HG03064 (cell line): ENCODE measurements around the gene THSD4.
"Not testable (repeated sequence)": the region's sequence is repeated elsewhere in the genome, so short reads cannot be mapped to it uniquely, and the experiment has no call there.

Source experiments
- ATAC-seq: cut with Tn5 transposase; IDR thresholded peaks from one replicate; pipeline ENCODE4 v1.9.1; 2021; ENCODE audit warnings: low read depth; ENCODE audit not compliant: unreplicated experiment

Gene THSD4

DNA sequence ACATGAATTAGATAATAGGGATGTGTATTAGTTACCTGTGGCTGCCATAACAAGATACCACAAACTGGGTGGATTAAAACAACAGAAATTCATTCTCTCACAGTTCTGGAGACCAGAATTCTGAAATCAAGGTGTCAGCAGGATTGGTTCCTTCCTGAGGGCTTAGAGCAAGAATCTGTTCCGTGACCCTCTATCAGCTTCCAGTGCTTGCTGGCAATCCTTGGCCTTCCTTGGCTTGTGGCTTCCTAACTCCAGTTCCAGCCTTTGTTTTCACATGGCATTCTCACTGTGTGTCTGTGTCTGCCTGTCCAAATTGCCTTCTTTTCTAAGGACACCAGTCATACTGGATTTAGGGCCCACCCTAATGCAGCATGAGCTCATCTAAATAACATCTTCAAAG, 600.6 kb downstream of the THSD4 start:
- ATAC-seq, result no peak

DNA sequence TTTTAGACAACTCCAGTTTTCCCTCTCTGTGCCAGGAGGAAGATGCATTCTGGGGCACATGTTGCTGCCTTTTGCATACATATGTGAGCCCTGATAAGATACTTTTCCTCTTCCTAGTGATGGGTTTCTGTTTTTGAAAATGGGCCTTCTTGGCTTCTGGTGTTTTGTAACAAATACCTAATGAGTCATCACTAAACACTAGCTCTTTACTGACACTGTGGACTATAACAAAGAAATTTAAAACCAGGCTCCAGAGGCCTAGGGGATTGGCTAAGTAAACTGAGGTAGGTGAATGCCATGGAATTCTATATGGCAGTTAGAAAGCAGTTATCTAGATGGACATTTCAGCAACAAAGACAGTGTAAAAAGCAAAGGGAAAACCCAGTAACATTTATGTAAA, 601.7 kb downstream of the THSD4 start:
- no peak for ATAC-seq

DNA sequence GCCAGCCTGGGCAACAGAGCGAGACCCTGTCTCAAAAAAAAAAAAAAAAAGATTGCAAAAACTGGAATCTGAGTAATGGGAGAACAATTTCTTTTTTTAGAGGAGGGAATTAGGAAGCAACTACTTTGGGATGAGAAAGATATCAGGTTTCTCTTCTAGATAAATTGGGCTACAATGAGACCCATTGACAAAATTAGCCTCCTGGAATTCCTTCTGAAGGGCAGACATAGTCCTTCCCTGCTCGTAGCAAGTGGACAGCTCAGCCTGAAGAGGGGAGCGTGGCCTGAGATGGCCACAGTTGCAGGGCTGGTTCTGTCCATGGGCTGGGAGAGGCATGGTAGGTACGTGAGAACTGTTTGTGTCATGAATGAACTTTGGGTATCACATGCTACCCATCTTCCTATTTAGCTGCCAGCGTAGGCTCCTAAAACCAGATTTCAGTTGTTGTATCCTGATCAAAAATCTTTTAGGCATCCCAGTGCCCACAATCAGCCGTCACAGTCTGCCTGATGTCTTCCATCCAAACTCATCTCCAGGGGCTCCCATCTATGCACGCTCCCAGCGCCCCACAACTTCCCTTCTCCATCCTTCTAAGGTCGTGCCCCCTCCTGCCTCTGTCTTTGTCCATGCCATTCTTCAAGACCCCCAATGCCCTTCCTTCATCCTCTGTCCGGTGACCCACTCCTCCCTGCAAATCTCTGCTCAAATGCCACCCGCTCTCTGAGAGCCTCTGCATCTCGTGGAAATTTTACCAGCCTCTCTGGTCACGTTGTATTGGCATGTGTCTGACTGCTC, 603.0 kb downstream of the THSD4 start:
- ATAC-seq, result no peak

DNA sequence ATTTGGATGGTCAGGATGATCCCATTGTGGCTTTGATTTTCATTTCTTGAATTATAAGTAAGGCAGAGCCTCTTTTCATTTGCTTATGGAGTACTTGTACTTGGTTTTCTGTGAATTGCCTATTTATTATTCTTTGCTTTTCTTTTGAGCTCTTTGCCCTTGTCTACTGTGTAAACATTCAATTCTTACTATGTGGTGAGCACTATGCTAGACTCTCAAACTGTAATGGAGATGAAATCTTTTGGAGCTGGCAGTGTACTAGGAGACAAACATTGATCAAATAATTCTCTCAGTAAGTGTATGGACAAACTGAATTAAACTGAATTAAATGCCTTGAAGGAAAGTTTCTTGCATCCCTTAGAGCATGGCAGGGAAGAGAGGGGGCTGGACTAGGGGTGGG, 608.1 kb downstream of the THSD4 start:
- no peak for ATAC-seq

DNA sequence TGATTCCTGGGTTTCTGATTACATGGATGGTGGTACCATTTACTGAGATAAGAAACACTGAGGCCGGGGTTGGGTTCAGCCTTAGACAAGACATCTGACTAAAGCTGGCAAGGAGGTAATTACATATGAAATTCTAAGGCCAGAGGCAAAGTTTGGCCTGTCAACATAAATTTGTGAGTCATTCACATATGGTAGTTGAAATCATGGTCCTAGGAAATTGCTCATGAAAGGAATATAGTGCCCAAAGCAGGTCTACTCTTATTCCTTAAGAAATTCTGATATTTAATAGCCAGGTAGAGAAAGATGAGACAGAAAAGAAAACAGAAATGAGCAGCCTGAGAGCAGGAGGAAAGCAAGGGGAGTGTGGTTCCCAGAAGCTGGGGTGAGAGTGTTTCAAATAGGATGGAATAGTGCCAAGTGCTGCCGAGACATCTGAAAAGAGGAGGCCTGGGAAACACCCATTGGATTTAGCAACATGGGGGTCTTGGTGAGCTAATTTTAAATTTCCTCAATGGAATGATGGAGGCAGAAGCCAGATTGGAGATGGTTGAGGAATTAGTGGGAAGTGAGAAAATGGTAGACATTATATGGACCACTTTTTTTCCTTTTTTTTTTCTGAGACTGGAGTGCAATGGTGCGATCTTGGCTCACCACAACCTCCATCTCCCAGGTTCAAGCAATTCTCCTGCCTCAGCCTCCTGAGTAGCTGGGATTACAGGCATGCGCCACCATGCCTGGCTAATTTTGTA, 610.1 kb downstream of the THSD4 start:
- ATAC-seq, result not testable (repeated sequence)

DNA sequence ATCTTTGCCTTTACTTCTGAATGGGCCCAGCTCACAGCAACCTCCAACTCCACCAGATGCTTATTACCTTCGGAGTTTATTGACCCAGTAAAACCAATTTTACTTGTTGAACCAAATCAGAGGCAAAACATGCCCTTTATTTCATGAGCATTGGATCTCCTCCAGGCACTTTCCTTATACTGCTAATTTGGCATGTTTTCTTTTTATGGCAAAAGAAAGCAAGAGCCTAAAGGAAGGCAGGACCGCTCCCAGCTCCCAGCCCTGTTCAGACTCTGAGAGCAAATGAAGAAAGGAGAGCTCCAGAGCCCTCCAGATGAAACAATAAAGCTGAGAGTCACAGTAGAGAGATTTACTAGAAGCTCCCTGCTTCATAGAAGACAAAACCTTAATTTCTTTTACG, 613.6 kb downstream of the THSD4 start:
- ATAC-seq, result no peak

DNA sequence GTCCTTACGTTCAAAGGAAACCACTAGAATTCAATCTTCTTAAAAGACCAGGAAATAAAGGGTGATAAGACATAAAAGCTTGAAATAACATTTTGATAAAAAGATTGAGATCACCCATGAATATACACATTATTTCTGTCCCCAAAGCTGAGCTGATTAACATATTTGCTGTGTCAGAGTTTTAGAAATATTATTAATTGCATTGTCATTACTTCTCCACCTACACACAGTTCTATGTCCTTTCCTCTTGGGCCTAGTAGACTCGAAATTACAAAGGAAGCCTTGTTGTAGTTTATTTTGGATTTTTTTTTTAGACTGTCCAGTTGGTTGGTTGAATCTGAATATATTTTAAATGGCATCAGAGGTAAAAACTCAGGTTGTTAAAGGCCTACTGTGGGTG, 614.0 kb downstream of the THSD4 start:
- no peak for ATAC-seq

DNA sequence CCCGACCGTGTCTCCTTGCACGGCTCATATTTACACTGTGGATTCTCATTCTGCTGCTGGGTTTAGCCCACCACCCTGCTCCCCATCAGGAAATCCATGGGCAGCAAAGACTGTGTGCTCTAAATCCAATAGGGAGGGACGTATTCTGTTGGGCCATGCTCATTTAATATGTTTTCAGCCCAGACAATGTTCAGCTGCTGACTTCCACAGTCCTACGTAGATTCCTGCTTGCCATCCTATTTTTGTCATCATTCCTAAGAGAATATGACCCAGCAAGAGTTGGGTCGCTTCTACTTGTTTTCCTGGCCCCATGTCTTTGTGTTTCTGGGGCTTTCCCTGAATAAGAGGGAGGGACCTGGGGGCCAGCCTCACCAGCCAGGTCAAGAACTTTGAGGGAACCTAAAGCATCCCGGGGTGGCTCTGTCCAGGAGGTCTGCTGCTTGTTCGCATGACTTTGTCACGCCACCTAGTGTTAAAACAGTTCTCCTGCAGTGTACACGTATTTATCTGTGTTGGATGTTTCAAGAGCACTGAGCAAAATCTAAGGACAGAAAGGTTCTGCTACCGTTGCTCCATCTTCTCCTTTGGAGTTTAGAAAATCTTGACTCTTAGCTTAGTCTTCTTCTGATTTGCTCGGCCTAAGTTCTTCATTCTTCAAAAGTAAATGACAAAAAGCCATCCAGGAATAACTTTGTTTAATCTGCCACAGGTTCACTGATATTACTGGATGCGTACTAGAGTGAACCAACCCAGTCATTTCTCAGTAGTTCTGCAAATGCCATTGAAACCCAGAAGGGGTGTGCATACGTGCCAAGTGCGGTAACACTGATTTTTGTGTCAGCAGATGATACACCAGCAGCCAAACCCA, 615.2 kb downstream of the THSD4 start:
- ATAC-seq, result no peak

DNA sequence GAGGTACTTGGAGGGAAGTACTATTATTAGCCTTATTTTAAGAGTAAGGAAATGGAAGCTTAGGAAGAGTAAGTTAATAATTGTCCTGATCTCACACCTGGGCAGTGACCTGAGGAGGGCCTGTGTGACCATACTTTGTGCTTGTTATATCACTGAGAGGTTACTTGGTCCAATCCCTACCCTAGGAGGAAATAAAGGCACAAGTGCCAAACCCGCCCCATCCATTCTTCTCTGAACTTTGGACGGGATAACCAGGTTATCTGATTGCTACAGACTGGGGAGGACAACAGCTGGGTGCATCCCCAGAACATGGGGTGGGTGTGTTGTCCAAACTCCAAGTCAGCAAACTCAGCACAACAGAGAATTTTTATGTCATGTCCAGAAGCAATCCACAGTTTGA, 617.4 kb downstream of the THSD4 start:
- no peak for ATAC-seq

DNA sequence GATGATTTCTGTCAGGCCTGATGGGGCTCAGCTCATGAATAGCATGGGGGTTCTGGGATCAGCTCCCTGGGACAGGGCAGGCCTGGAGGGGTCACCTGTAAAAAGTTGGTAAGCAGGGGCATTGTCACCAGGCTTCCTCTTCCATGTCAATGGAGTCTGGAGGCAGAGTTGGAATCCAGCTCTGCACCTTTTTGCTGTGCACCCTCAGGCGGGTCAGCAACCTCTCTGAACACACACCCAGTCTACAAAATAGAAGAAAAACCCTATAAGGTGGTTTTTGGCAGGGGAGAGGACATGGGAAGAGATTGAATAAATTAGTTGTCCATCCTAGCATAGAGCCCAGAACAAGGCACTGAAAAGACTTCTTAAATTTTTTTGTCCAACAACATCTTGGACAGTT, 617.9 kb downstream of the THSD4 start:
- ATAC-seq, result no peak

DNA sequence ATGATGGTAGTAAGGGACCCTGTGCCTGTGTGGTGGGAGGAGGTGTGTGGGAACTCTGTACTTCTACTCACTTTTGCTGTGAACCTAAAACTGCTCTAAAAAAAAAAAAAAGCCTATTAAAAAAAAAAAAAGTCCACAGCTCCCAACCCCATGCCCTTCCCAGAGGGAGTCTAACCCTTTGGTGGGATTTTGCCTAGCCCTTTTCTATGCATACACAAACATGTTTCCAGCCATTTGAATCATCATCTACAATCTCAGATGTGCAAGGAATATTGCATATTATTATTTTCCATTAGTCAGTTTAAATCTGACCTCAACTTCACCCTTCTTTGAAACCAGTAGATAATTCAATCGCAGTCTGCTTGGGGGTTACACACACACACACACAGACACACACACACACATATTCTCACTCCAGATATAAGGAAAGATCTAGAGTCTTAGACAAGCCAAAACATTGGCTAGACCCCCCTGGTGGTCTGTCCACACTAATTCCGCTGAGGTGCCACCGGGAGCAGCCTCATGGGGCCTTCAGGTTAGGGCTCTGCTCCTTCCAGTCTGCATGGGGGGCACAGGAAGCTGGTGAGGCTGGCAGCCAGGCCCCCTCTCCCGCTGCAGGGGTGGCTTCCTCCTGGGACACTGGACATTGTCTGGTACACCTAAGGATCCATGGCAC, 619.6 kb downstream of the THSD4 start:
- no peak for ATAC-seq

DNA sequence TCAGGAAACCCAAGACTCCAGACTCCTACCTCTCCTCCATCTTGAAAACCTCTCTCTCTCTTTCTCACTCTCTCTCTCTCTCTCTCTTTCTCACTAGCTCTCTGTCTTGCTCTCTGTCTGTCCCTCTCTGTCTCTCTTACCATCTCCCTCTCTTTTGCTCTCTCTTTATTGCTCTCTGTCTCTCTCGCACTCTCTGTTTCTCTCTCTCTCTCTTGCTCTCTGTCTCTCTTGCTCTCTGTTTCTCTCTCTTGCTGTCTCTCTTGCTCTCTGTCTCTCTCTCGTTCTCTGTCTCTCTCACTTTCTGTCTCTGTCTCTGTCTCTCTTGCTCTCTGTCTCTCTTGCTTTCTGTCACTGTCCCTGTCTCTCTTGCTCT, 620.1 kb downstream of the THSD4 start:
- no peak for ATAC-seq

DNA sequence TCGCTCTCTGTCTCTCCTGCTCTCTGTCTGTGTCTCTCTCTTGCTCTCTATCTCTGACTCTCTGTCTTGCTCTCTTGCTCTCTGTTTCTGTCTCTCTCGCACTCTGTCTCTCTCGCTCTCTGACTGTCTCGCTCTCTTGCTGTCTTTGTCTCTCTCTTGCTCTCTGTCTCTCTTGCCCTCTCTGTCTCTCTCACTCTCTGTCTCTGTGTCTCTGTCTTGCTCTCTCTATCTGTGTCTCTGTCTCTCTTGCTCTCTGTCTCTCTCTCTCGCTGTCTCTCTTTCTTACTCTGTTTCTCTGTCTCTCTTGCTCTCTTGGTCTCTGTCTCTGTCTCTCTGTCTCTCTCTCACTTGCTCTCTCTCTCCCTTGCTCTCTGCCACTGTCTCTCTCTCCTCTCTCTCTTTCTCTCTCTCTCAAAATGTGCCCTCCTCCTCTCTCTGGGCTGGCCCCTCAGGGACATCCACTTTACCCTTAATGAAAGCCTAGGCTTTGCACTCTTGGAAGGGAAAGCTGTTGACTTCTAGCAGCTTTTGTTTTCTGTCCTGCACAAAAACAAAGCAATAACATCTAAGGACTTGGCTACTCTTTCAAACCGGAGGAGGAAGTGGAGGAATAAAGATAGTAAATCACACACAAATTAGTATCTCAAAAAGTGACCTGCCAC, 621.1 kb downstream of the THSD4 start:
- no peak for ATAC-seq

DNA sequence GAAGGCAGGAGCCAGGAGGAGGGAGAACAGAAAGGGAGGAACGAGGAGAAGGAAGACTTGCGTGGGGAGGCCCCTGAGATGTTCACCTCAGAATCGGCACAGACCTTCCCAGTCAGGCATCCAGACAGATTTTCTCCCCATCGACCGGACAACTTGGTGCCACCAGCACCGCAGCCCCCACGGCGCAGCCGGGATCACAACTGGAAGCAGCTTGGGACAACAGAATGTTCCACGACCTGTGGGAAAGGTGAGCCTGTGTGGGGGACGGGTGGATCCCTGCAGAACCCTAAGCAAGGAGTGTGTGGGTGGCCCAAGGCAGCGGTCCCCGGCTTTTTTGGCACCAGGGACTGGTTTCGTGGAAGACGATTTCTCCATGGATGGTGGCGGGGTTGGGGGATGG, 622.5 kb downstream of the THSD4 start:
- ATAC-seq, result no peak

DNA sequence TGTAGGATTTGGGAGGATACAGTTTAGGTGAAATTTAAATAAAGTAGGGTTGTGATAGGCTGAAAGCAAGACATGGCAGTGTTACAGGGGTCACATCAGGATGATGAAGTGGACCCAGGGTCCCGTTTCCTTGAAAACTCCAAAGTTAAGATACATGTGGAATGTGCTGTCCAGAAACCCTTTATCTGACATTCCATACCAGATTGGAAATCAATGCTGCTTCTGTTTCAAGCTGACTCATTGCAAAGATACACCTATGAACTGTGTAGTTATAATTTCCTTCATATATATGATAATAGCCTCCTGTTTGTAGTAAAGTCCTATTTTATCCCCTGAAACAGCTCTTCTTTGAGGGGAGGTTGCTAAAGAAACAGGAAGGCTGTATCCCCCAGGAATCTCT, 624.1 kb downstream of the THSD4 start:
- no peak for ATAC-seq

DNA sequence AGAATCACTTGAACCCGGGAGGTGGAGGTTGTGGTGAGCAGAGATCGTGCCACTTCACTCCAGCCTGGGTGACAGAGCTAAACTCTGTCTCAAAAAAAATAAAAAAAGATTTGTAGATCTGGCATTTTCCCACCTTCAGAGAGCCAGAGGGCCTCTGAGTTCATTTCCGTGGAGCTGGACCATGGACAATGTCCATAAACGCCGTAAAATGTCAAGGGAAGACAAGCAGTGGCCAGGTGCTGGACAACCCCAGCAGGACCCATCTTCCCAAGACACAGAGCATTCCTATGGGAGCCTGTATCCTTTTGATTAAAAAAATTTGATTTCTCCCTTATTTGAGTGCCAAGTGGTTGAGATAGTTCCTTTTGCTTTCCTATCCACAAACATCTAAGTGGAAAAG, 627.7 kb downstream of the THSD4 start:
- no peak for ATAC-seq

DNA sequence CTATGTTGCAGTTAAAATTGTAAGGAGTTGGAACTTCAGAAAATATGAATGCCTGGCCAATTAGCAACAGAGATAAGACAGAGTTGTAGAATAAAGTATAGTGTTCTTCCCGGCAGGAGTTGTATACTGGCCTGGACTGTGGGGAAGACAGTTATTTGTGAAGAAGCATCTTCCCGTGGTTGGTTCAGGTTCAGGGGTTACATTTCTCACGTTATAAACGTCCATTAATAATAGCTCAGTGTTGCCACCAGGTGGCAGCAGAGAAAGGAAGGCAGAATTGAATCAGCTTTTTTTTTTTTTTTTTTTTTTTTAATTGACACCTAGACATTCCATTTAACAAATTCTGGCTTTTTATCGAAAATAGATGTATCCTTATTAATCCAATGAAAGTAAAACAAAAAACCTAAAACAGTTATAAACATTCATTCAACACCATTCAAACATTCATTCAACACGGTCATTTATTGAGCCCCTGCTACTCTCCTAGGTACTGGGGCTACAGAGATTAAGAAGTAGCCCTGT, 628.7 kb downstream of the THSD4 start:
- ATAC-seq, result no peak

DNA sequence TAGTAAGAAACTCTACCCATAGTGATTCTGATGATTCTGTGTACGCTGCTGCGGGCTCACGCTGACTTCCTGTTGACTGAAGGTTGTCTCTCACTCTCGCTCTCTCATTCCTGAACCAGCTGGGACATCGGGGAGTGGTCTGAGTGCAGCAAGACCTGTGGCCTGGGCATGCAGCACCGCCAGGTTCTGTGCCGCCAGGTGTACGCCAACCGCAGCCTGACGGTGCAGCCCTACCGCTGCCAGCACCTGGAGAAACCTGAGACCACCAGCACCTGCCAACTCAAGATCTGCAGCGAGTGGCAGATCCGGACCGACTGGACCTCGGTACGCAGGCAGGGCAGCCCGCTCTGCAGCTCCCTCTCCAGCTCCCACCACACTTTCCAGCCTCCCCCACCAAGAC, 631.4 kb downstream of the THSD4 start:
- no peak for ATAC-seq

DNA sequence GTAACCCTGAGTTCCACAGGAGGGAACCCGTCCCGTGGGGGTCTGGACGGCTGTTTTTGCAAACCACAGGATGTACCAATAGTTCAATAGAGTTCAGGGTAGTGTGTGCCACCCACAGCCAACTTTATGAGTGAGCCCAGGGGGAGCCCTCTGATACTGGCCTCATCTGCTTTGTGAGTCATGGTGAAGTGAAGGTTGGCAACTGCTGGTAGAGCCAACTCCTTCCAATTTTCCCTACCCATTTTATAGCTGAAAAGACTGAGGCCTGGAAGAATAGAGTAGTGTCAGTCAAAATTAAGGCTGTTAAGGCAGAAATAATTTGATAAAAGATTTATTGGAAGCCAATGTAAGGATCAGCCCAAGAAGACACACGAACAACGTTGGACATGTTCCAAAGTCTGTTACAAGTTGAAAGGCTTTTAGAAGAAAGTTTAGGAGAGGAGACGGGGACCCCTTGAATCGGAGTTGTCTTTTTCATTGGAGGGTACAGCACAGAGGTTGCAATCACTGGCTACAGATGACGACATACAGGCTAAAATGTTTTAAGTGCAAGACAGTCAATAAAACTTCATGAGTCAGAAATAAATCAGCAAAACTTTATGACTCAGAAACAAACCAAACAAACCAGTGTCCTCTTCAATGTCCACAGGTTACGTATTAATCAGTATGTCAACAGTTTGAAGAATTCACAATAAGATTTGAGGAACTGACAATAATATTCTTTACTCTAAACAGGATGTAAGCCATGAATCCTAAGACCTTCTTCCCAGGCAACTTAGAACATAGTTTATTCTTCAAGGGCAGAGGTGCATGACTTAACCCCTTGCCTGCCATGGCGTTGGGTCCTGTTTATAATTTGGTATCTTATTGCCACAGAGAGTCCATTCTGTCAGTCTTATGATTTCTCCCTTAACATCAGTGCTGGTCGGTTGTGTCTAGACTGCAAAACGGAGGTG, 632.1 kb downstream of the THSD4 start:
- ATAC-seq, result no peak
